GM11168 (cell line): ENCODE data around the gene LIMK2.
"Not testable (repeated sequence)": the region's sequence is repeated elsewhere in the genome, so short reads cannot be mapped to it uniquely, and the experiment has no call there.

Experiments
- in situ Hi-C: fragments of 300-500 bp; cut with MboI; formaldehyde crosslinking; loops from one replicate; pipeline ENCODE4 v1.12.0; 2022; ENCODE audit warnings: low sequenced_read_pairs; ENCODE audit not compliant: unreplicated experiment

LIMK2 gene

DNA sequence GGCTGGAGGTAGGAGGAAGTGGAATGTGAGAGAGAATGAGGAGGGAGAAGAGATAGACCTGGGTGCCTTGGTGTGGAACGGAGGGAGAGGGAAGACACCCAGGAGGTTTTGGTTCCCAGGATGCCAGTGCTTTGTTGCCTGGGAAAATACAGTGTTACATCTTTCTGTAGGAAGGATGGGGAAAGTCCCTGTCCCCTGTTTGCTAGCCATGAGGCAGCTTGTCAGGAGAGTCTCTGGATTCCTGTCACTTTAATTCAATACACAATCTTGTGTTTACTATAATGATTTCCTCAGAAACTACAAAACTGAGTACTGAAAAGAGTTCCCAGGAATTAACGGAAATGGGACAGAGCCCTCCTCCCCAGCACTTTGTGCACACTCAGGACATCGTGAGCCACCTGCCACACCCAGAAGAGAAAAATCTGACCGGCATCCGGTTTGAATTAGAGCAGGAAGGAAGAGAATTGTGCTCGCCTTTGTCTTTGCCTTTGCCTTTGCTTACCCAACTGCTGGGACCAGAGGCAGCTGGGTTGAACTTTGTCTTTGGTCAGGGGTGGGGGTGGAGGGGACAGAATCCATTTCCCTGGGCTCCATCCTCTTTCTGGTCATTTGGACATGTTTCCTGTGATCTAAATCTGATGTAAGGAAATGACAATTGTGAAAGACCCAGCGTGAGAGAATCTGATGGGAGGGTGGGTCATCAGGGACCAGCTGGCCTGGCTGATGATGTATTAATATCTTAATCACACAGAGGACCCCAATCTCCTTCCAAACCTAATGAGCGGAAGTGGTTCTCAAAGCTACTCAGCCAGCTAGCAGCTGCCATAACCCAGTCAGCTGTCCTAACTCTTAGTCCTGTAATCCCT lies 1.3 kb upstream of the LIMK2 start:
- in situ Hi-C loops, result no loop called here

DNA sequence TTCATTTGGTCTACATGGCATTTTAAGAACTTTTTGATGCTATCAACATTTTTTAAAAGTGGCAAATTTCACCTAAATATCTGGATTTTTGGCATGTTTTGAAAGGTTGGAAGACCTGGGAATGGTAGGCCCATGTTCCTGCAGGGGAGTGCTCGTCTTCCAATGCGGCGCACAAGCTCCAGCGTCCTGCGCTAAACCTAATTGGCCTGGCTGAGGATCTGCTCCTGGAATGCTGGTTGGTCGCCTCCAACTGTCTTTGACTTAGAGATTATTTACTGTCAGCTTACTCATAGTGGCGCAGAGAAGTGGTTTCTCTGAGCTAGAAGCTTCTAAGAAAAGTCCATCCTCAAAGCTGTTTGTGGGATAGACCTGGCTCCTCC lies 626 bp upstream of the LIMK2 start:
- in situ Hi-C loops, result no loop called here

DNA sequence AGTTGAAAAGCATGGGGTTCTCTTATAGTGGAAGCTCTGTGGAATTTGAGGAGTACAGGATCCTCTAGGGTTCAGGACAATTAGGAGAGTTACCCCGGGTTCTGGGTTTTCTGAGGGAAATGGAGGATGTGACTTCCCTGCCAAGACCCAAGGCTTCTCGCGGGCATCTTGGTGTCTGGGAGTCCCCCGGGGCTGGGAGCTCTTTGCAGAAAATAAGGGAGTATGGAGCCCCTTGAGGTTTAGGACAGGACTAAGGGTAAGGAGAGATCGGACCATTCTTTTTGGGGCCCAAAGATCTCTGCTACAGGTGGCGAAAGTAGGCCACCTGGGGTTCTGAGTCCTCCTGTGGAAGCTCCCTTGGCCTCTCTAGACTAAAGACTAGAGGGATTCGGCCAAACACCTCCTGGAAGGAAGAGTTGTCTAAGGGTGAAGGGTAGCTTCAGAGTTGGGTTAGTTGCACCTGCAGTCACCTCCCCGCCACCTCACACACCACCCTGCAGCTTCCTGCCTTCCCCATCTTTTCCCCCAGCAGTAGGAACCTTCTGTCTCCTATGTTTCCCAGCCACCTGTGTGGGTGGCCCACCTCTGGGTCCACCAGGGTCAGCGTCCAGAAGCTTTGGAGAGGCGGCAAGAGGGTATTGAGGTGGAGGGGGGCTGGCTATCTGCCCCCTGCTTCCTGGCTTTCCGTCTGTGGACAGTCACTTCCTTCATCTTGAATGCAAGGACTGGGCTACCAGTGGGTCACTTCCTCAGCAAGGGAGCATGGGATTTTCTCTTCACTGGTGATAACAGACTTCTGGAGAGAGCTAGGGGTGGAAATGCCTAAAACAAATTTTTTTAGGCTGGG lies 908 bp downstream of the LIMK2 start:
- in situ Hi-C loops, result no loop called here

DNA sequence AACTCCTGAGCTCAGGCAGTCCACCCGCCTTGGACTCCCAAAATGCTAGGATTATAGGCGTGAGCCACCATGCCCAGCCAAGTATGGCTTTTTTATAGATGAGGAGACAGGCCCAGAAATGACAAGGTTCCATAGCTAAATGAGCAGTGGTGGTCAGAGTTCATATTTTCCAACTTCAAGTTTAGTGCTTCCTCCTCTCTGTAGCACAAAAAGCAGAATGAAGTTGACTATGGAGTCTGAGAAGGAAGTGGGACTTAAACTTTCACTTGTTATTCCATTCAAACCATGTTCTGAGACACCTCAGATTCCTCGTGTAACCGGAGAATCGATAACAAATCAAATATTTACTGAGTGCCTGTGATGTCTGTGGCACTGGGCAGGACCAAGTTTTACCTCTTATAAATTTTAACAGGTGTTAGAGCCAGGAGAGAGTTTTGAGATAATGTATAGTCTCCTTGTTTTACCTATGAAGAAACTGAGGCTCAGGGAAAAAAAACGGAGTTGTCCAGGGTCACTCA lies 3.0 kb downstream of the LIMK2 start:
- in situ Hi-C loops, result no loop called here

DNA sequence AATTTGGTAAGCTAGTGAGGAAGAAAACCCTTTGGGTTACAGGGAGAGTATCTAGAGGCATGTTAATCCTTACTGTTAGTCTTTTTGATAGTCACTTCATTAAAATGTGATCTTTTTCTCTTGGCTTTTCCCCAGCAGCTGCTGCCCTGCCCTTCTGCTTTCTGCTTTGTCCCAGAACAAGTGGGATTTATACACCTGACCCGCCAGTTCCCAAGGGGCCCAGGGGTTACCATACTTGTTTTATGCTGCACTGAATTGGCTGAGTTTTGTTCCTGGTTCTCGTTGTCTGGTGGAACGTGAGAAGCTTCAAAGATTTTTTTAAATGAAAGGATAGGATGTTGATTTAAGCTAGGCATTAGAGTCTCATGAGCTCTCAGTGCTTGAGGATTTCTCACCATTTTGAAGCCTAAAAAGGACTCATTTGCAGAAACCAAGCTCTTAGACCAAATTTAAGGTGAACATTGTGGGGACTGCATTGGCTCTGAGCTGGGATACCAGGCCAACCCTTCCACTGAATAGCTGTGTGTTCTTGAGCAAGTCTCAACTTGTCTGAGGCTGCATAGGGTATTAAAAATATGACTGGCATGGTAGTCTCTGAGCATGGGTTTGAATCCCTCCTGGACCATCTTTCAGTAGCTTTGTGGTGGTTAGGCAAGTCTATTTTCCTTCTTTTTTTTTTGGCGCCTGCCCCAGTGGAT lies 6.6 kb downstream of the LIMK2 start:
- in situ Hi-C loops, result no loop called here

DNA sequence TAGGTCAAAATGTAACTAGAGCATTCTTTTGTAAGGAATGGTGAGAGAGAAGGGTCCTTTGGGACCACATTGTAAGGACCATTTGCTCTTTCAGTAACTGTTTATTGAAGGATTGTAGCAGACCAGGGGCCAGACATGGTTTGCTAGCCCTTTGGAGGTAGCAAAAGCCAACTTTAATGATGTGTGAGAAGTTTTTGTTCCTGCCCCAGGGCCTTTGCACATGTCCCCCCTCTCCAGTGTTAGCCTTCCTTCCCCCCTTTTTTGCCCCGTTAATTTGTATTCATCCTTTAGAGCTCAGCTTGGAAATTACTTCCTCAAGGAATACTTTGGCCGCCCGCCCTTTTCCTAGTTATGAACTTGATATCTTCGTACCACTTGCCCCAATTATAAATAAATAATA lies 9.0 kb downstream of the LIMK2 start:
- in situ Hi-C loops, result no loop called here

DNA sequence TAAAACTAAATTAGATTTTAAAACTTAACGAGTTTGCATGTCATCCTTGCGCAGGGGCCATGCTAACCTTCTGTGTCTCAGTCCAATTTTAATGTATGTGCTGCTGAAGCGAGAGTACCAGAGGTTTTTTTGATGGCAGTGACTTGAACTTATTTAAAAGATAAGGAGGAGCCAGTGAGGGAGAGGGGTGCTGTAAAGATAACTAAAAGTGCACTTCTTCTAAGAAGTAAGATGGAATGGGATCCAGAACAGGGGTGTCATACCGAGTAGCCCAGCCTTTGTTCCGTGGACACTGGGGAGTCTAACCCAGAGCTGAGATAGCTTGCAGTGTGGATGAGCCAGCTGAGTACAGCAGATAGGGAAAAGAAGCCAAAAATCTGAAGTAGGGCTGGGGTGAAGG lies 10.6 kb downstream of the LIMK2 start:
- in situ Hi-C loops, result no loop called here

DNA sequence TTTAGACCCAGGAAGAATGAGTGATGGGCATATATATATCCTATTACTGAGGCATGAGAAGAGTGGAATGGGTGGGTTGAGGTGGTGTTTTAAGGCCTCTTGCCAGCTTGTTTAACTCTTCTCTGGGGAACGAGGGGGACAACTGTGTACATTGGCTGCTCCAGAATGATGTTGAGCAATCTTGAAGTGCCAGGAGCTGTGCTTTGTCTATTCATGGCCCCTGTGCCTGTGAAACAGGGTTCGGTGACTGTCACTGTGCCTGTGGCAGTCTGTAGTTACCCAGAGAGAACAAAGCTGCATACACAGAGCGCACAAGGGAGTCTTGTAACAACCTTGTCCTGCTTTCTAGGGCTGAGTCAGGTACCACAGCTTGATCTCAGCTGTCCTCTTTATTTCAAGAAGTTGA lies 11.7 kb downstream of the LIMK2 start:
- in situ Hi-C loops, result no loop called here

DNA sequence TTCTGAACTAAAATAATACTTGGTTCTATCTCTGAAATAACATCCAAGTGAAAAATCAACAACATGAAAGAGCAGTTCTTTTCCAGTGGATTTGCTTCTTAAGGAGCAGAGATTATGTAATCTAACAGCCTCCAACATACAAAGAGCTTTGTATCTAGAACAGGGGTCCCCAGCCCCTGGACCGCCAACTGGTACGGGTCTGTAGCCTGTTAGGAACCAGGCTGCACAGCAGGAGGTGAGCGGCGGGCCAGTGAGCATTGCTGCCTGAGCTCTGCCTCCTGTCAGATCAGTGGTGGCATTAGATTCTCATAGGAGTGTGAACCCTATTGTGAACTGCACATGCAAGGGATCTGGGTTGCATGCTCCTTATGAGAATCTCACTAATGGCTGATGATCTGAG lies 12.6 kb downstream of the LIMK2 start:
- in situ Hi-C loops, result not testable (repeated sequence)

DNA sequence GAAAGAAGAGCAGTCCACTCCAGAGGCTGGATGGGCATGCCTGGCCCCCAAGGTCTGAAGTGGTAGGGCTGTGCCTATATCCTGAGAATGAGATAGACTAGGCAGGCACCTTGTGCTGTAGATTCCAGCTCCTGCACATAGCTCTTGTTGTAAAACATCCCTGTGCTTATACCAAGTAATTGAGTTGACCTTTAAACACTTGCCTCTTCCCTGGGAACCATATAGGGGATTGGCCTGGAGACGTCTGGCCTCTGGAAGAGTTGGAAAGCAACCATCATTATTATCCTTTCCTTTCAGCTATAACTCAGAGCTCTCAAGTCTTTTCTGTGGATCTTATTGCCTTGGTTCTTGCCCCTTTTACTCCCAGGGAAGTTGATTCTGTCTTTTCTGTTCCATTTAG lies 15.1 kb downstream of the LIMK2 start:
- in situ Hi-C loops, result no loop called here

DNA sequence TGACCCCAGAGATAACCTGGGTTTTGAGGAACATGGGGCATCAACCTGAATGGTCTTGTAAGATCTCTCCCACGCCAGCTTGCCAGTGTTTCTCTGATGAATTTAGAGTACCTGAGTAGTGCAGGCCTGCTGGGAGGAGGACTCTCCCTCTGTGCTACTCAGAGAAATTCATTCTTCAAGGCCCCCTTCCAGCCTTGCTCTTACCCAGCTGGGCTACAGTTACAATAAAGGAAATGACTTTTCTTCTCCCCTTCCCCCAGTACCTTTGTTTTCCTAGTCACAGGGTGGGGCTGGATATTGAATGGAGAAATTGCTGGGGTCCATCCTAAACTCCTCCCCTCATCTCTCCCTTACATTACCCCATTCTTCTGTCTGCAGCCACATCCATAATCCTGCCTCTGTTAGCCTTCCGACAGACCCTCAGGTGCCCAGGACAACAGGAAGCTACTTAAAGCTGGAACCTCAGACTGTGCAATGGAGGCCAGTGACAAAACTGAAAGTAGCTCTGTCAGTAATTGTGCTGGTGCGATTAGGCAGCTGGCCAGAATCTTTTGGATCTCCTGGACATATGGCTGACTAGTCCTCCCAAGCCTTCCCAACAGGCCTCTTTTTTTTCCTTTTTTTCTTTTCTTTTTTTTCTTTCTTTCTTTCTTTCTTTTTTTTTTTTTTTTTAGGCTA lies 17.4 kb downstream of the LIMK2 start:
- in situ Hi-C loops, result no loop called here

DNA sequence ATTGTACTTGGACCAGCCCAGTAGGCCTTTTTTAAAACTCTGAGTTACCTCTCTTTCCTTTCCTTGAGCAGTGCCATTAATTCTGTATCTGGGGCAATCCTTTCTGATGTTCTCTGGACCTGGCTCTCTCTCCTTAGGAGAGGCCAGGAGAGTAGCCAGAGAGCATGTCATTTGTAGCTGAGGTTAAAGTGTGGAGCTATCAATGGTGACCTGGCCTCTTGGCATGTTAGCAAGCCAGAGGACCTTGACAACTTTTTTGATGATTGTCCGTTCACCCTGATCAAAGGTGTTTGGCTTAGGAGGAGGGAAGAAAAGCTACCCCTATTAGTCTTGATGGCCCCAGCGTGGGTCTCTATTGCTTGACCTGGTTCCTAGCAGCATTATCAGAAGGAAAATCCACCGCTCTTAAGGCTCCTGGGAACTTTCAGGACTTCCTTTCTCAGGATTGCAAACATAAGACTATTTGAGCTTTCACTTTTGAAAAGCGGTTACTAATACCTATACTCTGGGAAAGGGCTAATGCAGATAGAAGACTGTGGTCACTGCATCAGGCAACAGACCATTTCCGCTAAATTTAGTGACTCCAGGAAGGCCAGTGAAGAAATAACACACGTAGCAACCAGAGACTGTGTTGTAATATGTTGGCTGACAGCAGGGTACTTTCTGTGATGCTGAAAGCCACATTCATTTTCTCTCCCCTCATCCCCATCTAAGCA lies 18.2 kb downstream of the LIMK2 start:
- in situ Hi-C loops, result no loop called here

DNA sequence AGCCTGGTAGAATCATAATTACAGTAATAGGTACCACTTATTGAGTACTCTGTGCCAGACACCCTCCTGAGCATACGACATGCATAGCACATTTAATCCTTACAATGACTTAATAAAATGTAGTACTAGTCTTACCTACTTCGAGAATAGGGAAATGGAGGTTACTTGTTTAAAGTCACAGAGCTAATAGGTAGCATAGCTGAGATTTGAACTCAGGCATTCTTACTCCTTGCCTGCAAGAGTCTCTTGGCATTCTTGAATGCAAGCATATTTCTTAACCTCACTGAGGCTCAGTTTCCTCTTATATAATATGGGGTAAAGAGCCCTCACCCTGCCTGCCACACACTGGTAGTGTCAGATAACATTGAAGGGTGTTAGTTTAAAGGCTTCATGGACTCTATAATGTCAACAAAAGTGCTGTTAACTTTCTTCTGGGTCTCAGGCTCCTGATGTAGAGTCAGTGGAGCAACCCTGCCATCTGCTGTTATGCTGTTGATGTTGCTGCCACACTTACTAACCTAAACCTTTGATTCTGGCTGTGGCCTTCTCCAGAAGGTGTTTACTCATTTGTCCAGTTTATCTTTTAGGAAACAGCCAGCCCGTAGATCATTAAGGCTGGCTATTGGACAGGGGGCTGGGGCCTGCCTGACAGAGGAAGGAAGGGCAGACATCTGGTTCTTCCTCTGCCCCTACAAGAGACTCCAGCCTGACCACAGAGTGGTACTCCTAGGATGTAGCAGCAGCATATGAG lies 18.9 kb downstream of the LIMK2 start:
- in situ Hi-C loops, result no loop called here

DNA sequence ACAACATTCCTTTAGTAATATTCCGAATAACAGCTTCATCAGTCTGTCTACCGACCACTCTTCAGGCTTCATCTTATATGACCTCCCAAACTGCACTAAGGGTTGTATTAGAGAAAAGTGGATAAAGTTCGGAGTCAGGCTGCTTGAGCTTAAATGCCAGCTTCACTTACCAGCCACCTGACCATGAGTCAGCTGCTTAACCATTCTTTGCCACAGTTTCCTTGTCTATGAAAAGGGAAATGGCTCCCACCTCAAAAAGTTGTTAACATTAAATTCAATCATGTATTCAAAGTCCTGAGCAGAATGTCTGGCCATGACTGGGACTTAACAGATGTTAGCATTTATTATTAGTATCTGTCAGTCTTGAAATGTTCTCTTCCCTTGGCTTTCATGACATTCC lies 20.9 kb downstream of the LIMK2 start:
- in situ Hi-C loops, result no loop called here

DNA sequence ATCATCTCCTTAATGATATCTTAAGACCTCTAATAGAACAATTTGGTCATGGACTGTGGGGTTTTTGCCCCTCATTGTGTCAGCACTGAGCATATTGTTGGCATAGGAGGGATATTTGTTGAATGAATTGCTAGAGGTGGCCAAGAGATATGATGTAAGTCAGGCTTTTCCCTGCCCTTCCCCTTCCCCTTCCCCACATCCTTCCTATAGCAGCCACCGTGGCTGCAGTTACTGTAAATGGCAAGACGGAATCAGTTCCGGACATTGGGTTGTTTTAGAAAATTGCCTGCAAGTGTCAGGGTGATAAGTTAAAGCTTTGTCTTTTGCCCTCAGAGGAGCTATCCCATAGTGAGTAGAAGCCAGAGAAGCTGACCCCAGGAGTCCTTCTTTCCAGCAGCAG lies 23.0 kb downstream of the LIMK2 start:
- in situ Hi-C loops, result no loop called here

DNA sequence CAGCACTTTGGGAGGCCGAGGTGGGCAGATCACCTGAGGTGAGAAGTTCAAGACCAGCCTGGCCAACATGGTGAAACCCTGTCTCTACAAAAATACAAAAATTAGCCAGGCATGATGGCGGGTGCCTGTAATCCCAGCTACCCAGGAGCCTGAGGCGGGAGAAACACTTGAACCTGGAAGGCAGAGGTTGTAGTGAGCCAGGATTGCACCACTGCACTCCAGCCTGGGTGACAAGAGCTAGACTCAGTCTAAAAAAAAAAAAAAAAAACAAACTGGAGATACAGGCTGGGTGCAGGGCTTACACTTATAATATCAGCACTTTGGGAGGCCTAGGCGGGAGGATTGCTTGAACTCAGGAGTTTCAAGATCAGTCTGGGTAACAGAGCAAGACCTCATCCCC lies 23.9 kb downstream of the LIMK2 start:
- in situ Hi-C loops, result not testable (repeated sequence)

DNA sequence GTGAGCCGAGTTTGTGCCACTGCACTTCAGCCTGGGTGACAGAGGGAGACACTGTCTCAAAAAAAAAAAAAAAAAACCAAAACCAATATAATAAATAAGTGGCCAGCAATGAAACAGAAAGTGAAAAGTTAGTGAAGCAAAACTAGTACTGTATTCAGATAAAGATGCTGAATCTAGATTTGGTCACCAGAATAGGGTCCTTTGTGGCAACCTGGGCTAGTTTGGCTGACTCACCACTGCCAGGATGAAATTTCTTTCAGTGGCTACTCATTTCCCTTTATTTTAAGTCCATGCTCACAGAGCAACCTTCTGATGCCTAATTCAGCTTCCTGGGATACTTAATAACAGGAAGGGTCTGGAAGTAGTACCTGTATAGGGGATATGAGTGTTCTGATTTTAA lies 26.0 kb downstream of the LIMK2 start:
- in situ Hi-C loops, result no loop called here

DNA sequence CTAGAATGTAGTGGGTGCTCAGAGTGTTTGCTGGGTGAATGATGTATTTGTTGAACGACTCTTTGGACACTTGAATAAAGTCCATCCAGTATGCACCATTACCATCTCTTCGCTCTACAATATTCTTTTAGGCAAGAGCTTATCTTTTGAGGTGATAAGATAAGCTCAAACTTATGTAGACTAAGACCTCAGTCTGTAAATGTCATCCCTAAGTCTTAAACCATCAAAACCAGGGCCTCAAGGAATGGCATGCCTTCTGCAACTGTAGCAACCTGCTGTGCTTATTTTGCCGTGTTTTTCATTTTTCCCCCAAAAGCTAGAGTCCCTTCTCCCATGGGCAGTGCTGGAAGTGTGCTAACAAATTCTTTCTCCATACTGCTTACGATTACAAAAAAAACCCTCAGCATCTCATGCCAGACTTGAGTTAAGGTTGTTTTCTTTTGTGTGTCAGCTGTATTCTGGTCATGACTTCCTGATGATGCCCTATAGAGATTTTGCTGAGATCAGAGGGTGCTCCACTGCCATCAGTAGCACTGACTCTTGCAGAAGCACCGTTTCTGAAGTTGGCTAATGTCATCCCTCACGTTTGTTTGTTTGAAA lies 27.8 kb downstream of the LIMK2 start:
- in situ Hi-C loops, result no loop called here

DNA sequence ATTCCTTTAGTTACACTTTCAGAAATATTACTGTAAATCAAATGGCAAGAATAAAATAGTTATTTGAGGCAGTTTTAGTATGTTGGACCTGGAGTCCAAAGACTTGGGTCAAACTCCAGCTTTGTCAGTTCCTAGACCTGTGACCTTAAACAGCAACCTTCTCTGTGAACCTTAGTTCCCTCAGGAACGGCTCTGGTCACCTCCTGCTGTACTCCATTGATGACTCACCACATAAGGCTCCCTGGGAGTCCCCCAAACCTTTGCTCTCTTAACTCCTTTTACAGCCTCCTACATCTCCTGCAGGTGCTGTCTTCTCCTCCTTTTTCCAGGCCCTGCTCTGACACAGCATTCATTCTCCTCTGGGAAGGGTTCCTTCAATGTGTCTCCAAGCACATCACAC lies 29.1 kb downstream of the LIMK2 start:
- in situ Hi-C loops, result no loop called here
